Measurements from ENCODE around the gene SLC39A13.

DNA sequence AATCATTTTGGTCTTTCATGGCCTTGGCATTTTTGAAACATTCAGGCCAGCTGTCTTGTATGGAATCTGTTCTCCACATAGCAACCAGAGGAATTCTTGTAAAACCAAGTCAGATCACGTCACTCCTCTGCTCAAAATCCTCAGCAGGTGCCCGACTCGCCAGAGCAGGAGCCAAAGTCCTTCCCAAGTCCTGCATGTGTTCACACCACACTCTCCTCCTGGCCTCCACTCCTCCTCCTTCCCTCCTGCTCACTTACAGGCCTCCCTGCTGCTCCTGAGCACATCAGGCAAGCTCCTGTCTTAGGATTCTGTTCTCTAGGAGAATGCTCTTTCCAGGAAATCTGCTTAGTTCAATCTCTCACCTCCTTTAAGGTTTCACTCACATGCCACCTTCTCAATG is 24.8 kb downstream of the SLC39A13 start:
- no peak for TF ChIP-seq POLR2AphosphoS5 (IDR thresholded peaks at IDR 0.05; ENCODE audit: low read depth, low read length)
- TF ChIP-seq, protein P1, sequence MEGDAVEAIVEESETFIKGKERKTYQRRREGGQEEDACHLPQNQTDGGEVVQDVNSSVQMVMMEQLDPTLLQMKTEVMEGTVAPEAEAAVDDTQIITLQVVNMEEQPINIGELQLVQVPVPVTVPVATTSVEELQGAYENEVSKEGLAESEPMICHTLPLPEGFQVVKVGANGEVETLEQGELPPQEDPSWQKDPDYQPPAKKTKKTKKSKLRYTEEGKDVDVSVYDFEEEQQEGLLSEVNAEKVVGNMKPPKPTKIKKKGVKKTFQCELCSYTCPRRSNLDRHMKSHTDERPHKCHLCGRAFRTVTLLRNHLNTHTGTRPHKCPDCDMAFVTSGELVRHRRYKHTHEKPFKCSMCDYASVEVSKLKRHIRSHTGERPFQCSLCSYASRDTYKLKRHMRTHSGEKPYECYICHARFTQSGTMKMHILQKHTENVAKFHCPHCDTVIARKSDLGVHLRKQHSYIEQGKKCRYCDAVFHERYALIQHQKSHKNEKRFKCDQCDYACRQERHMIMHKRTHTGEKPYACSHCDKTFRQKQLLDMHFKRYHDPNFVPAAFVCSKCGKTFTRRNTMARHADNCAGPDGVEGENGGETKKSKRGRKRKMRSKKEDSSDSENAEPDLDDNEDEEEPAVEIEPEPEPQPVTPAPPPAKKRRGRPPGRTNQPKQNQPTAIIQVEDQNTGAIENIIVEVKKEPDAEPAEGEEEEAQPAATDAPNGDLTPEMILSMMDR (IDR thresholded peaks at IDR 0.05): no peak
